ENCODE measurements around the gene AKAP13. TPM values are rescaled to one million over a fixed set of nuclear protein-coding genes. Genes with fewer than 3 reads are reported as not detected.

Gene AKAP13
- polyA plus RNA-seq, 1 experiment, result 13.6 TPM

DNA sequence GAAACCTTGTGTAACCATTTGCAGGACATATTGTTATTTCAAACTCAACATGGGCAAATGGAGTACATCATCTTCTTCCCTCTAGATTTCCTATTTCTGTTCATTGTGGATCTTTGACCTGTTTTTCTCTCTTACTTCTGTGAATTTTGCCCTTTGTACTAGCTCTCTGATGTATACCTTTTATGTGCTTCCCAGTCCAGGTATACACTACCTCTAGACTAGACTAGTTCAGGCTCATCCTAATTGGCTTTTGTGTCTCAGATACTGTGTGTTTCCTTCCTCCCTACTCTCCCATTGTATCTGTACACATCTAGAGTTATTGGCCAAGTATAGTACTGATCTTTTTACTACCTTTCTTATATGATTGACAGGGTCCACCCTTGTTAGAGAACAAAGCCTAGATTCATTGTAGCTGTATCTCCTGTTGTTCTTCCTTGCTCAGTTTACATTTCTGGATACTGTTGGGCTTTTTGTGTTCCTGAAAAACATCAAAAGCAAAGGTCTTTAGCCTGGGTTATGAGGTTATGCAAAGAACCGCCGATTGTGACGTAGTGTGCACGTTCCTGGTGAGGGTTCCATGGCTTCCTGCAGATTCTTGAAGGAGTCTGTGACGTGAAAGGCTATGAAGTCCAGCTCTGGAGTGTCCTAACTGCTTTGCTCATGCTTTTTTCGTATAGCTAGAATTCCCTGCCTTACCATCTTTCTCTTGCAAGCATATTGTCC, 247.0 kb downstream of the AKAP13 start:
- no peak for DNase-seq (ENCODE audit: low read depth)
- H3K4me3 ChIP-seq (ENCODE audit: low read depth, low read length), result no peak overlapping the region
- TF ChIP-seq, protein P1, sequence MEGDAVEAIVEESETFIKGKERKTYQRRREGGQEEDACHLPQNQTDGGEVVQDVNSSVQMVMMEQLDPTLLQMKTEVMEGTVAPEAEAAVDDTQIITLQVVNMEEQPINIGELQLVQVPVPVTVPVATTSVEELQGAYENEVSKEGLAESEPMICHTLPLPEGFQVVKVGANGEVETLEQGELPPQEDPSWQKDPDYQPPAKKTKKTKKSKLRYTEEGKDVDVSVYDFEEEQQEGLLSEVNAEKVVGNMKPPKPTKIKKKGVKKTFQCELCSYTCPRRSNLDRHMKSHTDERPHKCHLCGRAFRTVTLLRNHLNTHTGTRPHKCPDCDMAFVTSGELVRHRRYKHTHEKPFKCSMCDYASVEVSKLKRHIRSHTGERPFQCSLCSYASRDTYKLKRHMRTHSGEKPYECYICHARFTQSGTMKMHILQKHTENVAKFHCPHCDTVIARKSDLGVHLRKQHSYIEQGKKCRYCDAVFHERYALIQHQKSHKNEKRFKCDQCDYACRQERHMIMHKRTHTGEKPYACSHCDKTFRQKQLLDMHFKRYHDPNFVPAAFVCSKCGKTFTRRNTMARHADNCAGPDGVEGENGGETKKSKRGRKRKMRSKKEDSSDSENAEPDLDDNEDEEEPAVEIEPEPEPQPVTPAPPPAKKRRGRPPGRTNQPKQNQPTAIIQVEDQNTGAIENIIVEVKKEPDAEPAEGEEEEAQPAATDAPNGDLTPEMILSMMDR (IDR thresholded peaks at IDR 0.05; ENCODE audit: insufficient read depth, low read depth, low read length), result no peak
- no peaks in the 10 kb centered on the region for H3K27me3 ChIP-seq (ENCODE audit: control insufficient read depth, insufficient read depth, low read length)
- ChIA-PET CTCF (interaction anchor here (0.6 to 1.2 kb wide), 4 partner anchors 9 to 331 kb away, joined by 3 read pairs; no protein-coding TSS in a partner anchor), POLR2A (no interaction called here)
- no peaks in the 10 kb centered on the region for H3K36me3 ChIP-seq (ENCODE audit: control insufficient read depth, insufficient read depth, low read length)

DNA sequence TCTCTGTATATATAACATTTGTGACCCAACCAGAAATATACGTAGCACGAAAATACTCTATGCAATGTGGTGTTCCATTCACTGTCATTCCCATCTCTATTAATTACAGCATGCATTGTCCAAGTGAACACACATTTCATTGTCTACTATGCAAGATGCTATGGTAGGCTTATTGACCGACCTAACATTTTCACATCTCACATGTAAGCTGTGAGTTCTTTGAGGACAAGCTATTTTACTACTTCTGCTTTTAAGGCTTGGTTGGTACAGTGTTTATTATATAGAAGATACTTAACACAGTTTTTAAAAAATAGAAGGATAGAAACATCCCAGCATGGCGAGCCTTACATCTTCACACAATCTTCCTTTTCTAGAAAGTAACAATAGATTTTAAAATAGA, 249.9 kb downstream of the AKAP13 start:
- DNase-seq (ENCODE audit: low read depth), result no peak
- TF ChIP-seq, protein P1 (IDR thresholded peaks at IDR 0.05; ENCODE audit: insufficient read depth, low read depth, low read length), result no peak
- no peak overlapping the region for H3K4me3 ChIP-seq (ENCODE audit: low read depth, low read length)
- no peaks in the 10 kb centered on the region for H3K36me3 ChIP-seq (ENCODE audit: control insufficient read depth, insufficient read depth, low read length)
- CTCF ChIA-PET, result interaction anchor here (0.6 to 1.1 kb wide), 2 partner anchors 12 to 25 kb away, joined by 3 to 4 read pairs; no protein-coding TSS in a partner anchor
- H3K27me3 ChIP-seq (ENCODE audit: control insufficient read depth, insufficient read depth, low read length), result no peaks in the 10 kb centered on the region
- POLR2A ChIA-PET, result no interaction called here

- Histone ChIP-seq H3K4me3 (ENCODE audit: low read depth, low read length) (no peak overlapping the region), H3K27me3 (ENCODE audit: control insufficient read depth, insufficient read depth, low read length) (no peaks in the 10 kb centered on the region), H3K36me3 (ENCODE audit: control insufficient read depth, insufficient read depth, low read length) (no peaks in the 10 kb centered on the region)
- no peak for DNase-seq (ENCODE audit: low read depth)
- TF ChIP-seq, protein P1 (IDR thresholded peaks at IDR 0.05; ENCODE audit: insufficient read depth, low read depth, low read length), result no peak
- ChIA-PET CTCF (interaction anchor here (0.6 kb wide), 1 partner anchor 26 kb away, joined by 3 read pairs; no protein-coding TSS in a partner anchor), POLR2A (no interaction called here)
Observed at GRCh38 chr15:85631018-85631417, 250.6 kb downstream of the AKAP13 start.

DNA sequence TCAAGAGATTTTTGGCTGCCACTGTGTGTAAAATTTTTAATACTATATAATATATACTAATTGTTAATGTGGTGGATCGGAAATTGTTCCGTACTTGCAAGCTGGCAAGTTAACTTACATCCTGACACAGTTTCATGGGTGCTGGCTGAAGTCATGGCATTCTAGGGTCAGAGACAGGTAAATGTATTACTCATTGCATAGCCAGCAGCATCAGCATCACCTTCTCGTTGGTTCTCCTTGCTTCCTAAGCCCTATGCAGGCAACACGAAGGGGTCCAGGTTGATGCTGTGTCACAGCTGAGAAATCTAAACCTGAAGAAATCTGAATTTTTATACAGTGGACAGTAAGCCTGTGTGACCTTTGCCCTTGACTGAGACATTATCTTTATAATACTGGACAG, 251.6 kb downstream of the AKAP13 start:
- ChIA-PET CTCF (no interaction called here), POLR2A (no interaction called here)

GRCh38 chr15:85633859-85634258, 253.5 kb downstream of the AKAP13 start:
- H3K4me3 ChIP-seq (ENCODE audit: low read depth, low read length), result no peak overlapping the region
- TF ChIP-seq, protein P1 (IDR thresholded peaks at IDR 0.05; ENCODE audit: insufficient read depth, low read depth, low read length), result no peak
- no peaks in the 10 kb centered on the region for H3K27me3 ChIP-seq (ENCODE audit: control insufficient read depth, insufficient read depth, low read length)
- DNase-seq (ENCODE audit: low read depth), result no peak
- H3K36me3 ChIP-seq (ENCODE audit: control insufficient read depth, insufficient read depth, low read length), result no peaks in the 10 kb centered on the region
- CTCF ChIA-PET, result no interaction called here
- POLR2A ChIA-PET, result interaction anchor here (0.7 kb wide), 1 partner anchor 26 kb away, joined by 12 read pairs; no protein-coding TSS in a partner anchor

More for the DNA sequence above, 251.6 kb downstream of the AKAP13 start:
- Histone ChIP-seq H3K36me3 (ENCODE audit: control insufficient read depth, insufficient read depth, low read length) (no peaks in the 10 kb centered on the region), H3K4me3 (ENCODE audit: low read depth, low read length) (no peak overlapping the region), H3K27me3 (ENCODE audit: control insufficient read depth, insufficient read depth, low read length) (no peaks in the 10 kb centered on the region)
- TF ChIP-seq, protein P1 (IDR thresholded peaks at IDR 0.05; ENCODE audit: insufficient read depth, low read depth, low read length), result no peak
- no peak for DNase-seq (ENCODE audit: low read depth)

Measured in BJ (cell line).